ENCODE measurements around the gene EFNA5.
"Not testable (repeated sequence)": the region's sequence is repeated elsewhere in the genome, so short reads cannot be mapped to it uniquely, and the experiment has no call there.

The EFNA5 gene

GRCh38 chr5:107352576-107352975, 318.2 kb downstream of the EFNA5 start:
- no peak for DNase-seq

GRCh38 chr5:107346580-107346979, 324.2 kb downstream of the EFNA5 start:
- DNase-seq, result not testable (repeated sequence)

GRCh38 chr5:107342371-107342770, 328.4 kb downstream of the EFNA5 start:
- DNase-seq, result no peak

GRCh38 chr5:107341376-107342084, 329.2 kb downstream of the EFNA5 start:
- no peak for DNase-seq

- no peak for DNase-seq
These were observed 330.1 kb downstream of the EFNA5 start for GRCh38 chr5:107340631-107341030.

GRCh38 chr5:107338335-107338734, 332.4 kb downstream of the EFNA5 start:
- DNase-seq, result no peak

GRCh38 chr5:107337281-107337680, 333.5 kb downstream of the EFNA5 start:
- DNase-seq, result no peak

GRCh38 chr5:107331882-107332281, 338.9 kb downstream of the EFNA5 start:
- DNase-seq, result no peak

GRCh38 chr5:107331312-107331711, 339.4 kb downstream of the EFNA5 start:
- no peak for DNase-seq

- DNase-seq, result no peak
These were observed 339.8 kb downstream of the EFNA5 start for GRCh38 chr5:107330903-107331302.

GRCh38 chr5:107329850-107330249, 340.9 kb downstream of the EFNA5 start:
- DNase-seq, result no peak

Measured in stimulated activated naive CD4-positive, alpha-beta T cell treated with Interleukin-2 at 50 U/mL for 16 hours (primary cell).